Hematopoietic multipotent progenitor cell treated with erythropoietin and hydrocortisone succinate and interleukin-3 and kit ligand, for 15 days (in vitro differentiated cells): ENCODE results near the gene SP140L.
"Not testable (repeated sequence)": the region's sequence is repeated elsewhere in the genome, so short reads cannot be mapped to it uniquely, and the experiment has no call there.

ENCODE experiments used
- DNase-seq: peaks from one replicate; pipeline ENCODE4 v3.0.0-alpha.2; 2015; ENCODE audit warnings: low spot score

The SP140L gene

GRCh38 chr2:230382108-230382507 is 55.1 kb downstream of the SP140L start:
- DNase-seq = no peak

DNA sequence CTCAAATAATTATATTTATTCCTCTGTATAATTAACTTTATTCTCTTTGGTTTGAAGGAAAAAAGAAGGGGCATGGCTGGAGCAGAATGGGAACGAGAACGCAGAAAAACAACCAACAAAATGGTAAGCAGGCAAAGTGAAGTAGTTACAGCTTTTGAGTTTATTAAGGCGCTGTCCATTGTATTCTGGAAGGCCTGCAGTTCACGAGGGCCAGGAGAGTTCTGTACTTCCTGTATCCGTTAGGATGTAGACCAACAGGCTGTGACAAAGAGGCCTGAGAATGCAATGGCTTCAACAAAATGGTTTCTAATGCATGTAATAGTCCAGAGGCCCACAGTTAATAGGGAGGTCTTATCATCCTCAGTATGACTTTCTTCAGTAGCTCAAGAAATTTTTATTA is 56.5 kb downstream of the SP140L start:
- DNase-seq = no peak

- DNase-seq = no peak
These were observed 58.0 kb downstream of the SP140L start for GRCh38 chr2:230384986-230385385.

DNA sequence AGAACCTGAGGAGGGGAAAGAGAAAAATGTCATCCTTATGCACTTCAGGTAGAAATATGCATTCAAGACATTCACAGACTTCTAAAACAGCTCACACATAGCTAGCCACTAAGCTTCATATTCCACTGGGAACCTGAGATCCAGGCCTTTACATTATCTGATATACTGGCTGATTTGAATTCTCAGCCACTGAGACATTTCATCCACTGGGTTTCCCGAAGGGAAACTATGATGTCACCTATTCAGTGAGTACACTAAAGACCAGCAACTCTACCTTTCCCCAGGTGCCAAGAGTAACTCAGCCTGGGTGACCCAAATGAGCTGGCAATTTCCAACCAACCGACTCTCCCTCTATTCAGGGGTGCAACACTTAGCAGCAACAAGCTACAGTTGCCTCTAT is 67.3 kb downstream of the SP140L start:
- DNase-seq = no peak

DNA sequence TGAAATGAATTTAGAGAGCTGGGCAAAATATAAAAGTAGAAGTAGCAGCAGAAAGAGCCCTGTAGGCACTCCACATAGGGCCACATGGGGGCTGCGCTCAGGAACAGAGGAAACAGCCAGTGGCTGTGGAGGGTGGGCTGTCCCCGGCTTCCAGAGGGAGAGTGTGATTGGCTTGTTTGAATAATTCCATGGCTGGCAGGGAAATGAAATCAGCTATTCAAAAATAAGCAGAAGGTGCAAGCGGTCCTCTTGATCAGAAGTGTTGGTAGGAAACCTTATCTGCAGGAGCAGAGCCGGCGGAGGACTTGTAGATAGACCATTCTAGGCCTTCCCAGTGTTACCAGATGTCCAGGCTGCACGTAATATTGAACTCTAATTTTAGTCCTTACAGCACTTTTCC is 71.7 kb downstream of the SP140L start:
- peak; percentile 59 for DNase-seq

- DNase-seq = no peak
These were observed 73.0 kb downstream of the SP140L start for GRCh38 chr2:230400041-230400440.

DNA sequence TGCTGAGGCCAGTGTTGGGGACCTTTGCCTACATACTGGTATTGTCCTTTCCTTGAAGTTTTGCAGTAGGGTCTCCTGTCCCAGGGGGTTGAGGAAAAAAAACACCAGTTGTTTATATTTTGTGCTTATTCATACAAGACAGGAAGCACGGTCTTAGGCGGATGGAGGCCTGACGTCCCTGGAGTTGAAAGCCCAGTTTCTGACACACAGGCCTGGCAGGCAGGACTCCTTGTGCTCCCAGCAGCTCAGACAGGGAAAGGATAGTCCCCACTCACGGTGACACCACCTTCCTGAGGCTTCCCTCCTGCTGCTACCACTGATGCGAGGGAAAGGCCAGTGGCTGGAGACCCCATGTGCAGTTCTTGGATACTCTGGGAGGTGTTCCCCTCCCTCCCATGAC is 73.5 kb downstream of the SP140L start:
- DNase-seq = no peak

GRCh38 chr2:230401026-230401425 is 74.0 kb downstream of the SP140L start:
- not testable (repeated sequence) for DNase-seq

DNA sequence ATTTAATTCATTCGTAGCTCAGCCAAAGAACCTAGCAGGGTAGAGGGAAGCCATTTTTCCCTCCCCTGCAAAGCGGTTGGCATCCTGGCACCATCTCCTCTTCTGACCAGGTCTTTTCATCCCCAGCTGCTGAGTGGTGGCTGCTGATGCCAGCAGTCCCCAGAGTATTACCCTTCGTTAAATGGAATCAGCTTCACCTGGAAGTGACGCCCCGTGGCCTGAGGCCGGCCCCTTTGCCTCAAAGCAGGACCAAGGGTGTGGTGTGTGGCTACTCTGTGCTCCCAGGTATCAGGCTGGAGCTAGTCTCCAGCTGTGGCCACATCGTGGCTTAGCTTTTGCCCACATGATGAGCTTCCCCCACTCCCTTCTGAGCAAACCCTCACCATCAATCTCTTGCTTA is 76.8 kb downstream of the SP140L start:
- no peak for DNase-seq

GRCh38 chr2:230405824-230406223 is 78.8 kb downstream of the SP140L start:
- DNase-seq = no peak

DNA sequence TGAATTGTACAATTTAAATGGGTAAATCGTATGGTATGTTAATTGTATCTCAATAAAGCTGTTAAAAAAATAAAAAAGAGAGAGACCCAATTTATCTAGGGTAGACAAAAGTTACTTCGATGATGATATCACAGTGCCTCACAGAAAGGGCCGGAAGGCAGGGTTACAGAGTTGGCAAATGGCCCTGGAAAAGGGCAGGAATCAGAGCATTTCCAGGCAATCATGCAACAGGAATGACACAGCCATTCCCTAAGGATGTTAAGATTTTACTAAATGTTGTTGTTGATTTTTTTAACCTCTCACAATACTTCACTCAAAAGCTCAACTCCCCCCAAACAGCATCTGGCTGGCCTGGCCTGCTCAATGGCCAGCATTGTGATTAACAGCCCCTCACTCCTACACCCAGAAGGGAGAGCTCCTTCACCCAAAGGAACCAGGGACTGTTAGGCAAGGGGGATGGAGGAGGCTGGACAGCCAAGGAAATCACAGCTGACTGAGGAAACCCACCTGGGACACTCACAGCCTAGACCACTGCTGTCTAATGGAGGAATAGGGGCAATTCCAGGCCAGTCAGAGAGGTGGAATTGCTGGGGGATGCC is 81.3 kb downstream of the SP140L start:
- DNase-seq = no peak

- not testable (repeated sequence) for DNase-seq
These were observed 82.3 kb downstream of the SP140L start for GRCh38 chr2:230409316-230409715.

DNA sequence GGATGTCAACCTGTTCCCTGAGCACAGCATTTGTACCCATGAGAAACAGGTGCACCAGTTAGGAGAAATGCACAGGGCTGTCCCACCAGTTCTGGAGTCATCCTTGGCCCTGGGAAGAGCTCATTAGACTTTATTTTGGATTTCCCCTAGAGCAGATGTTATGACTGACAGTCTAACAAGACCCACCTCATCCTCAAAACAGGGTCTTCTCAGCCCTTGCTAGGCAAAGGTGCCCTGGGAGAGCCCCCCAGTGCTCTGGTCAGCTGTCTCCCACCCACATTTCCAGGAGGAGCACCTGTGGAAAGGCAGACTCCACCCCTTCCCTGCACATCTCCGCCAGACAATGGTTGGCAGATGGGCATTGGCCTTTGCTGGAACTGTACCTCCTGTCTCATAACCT is 83.3 kb downstream of the SP140L start:
- DNase-seq = no peak

GRCh38 chr2:230410861-230411569 is 84.0 kb downstream of the SP140L start:
- DNase-seq = no peak

GRCh38 chr2:230411570-230412370 is 84.8 kb downstream of the SP140L start:
- peak; percentile 79 for DNase-seq

DNA sequence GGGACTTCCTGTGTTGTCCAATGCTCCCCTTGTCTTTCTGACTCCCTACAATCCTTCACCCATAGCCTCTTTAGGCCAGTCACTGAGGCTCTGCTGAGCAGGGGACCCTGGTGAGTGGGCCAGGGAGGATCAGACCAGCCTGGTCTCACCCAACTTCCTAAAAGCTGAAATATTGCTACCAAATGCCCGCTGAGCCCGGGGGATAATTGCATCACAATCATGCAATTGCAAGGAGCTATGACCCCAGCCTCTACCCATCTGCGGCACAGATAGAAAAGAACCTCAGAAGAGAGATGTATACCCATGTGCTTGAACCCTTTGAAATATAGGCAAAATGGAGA is 85.3 kb downstream of the SP140L start:
- DNase-seq = no peak

GRCh38 chr2:230412846-230413245 is 85.9 kb downstream of the SP140L start:
- no peak for DNase-seq

DNA sequence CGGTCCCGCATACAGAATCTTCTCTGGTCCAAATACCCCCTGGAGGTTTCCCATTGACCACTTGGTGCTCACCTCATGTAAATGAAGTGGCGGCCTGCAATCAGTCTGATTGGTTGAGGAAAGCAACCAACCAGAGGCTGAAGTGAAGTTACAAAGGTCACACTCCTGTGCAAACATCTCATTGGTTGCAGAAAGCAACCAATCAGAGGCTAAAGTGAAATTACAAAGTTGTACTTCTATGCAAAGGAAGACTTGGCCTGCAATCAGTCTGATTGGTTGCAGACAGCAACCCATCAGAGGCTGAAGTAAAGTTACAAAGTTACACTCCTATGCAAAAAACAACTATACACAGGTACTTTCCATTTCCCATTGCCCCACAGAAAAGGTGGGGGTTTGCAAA is 86.5 kb downstream of the SP140L start:
- DNase-seq = peak; percentile 17

DNA sequence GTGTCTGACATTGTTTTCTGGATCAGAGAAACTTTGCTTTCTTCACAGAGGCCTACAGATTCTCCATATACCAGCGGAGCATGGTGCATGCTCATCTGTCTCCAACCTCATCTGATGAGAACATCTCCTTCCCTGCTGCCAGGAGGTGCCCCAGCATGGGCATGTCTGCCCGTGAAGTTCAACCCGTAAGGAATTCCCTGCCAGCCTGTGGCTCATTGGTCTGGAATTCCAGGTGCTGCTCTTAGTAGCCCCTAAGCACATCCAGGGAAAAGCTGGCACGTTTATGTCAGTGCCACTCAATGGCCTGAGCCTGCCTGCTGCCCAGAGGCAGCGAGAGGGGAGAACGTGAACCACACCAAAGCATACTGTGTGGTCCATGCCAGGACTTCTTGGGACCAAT is 87.3 kb downstream of the SP140L start:
- DNase-seq = no peak

GRCh38 chr2:230416061-230416721 is 89.2 kb downstream of the SP140L start, which contains the start of gene SP100:
Gene SP100, plus strand, starts transcription at chr2:230416201. Its CDS starts 96 bp downstream, at chr2:230416297.
- peak; percentile 87 for DNase-seq

GRCh38 chr2:230417436-230417835 is 90.4 kb downstream of the SP140L start:
- DNase-seq = no peak

DNA sequence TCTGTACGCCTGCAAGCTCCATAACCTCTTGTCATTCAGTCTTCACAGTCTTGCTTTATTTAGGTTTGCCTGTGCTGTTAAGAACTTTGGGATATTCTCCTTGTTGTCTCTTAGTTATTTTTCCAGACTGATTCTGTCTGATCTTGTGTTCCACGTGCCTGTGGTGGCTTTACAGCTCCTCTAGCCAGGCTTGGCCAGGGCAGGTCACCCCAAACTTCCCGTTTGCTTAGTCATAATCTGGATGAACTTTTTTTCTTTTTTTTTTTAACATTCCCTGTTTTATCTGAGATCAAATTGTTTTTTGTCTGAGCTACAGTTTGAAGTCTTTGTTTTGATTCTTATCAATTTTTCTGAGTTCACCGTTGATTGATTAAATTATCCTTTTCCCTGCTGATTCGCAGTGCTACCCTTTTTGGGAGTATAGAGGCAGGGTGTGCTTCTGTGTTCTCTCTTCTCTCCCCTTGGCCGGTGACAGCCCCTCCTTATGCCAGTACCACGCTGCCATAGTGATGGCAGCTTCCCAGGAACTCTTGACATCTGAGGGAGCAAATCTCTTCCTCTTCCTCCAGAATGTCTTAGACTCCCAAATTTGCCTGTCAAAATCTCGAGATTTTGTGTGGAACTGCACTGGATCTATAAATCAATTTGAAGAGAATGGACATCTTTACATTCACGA is 91.5 kb downstream of the SP140L start:
- DNase-seq = no peak
